NAMALWA (cell line): ENCODE data around the gene OR13C5.
"Not testable (repeated sequence)": the region's sequence is repeated elsewhere in the genome, so short reads cannot be mapped to it uniquely, and the experiment has no call there.

Source experiments
- DNase-seq: peaks from one replicate; pipeline ENCODE4 v3.0.0-alpha.2; 2015; ENCODE audit warnings: low spot score

OR13C5 gene, protein sequence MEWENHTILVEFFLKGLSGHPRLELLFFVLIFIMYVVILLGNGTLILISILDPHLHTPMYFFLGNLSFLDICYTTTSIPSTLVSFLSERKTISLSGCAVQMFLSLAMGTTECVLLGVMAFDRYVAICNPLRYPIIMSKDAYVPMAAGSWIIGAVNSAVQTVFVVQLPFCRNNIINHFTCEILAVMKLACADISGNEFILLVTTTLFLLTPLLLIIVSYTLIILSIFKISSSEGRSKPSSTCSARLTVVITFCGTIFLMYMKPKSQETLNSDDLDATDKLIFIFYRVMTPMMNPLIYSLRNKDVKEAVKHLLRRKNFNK

DNA sequence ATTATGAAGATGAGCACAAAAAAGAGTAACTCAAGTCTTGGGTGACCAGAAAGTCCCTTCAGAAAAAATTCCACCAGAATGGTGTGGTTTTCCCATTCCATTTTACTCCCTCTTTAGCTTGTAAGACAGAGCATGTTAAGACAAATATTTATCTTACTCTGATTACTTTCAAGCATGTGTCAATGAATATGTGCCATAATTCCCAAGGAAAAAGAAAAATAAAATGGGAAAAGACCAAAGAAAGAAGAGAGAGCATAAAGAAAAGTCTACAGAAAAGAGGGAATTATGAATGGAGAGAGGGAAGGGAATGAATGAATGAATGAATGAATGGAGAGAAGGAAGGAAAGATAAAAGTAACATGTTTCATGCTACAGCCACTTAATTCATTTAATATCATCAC is at the start of gene OR13C5:
Gene OR13C5, minus strand, starts transcription at position 101 of the 400 bp plus-strand sequence. Its CDS starts 0 bp downstream, at position 101.
- DNase-seq = not testable (repeated sequence)

GRCh38 chr9:104635456-104635855 is 36.2 kb upstream of the OR13C5 start:
- no peak for DNase-seq

GRCh38 chr9:104633976-104634520 is 34.8 kb upstream of the OR13C5 start:
- DNase-seq = no peak

- DNase-seq = peak; percentile 8
Measured at GRCh38 chr9:104625964-104626363, 26.8 kb upstream of the OR13C5 start.

DNA sequence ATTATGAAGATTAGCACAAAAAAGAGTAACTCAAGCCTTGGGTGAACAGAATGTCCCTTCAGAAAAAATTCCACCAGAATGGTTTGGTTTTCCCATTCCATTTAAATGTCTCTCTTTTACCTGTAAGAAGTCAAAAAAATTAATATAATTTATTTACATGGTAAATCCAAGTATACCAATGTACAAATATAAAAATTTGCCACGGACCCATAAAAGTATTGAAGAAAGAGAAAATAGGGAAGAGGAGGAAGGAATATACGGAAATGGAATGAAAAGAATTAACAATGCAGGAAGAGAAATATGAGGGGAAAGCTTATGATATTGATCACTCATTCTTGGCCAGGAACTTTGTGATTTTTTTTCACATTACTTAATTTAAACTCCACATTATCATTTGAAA is 18.9 kb upstream of the OR13C5 start, which contains the start of gene OR13C9:
Gene OR13C9, minus strand, starts transcription at position 101 of the 400 bp plus-strand sequence. Its CDS starts 0 bp downstream, at position 101.
- no peak for DNase-seq

- DNase-seq = no peak
Measured at GRCh38 chr9:104617418-104617817, 18.2 kb upstream of the OR13C5 start.

DNA sequence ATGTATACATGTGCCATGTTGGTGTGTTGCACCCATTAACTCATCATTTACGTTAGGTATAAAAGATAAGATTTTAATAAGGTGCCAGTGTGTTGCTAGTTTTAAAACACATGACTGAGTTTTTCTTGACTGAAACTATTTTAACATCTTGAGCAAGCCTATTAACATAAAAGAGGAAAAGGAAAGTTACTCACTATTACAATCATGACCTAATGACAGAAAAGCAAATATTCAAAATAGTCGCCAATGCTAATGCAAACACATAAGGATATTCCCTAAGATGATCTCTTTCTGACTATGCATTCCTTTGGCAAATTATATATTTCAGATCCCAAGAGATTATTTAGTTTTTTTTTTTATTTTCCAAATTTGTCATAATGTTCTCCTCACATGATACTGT is 12.0 kb upstream of the OR13C5 start:
- DNase-seq = no peak

DNA sequence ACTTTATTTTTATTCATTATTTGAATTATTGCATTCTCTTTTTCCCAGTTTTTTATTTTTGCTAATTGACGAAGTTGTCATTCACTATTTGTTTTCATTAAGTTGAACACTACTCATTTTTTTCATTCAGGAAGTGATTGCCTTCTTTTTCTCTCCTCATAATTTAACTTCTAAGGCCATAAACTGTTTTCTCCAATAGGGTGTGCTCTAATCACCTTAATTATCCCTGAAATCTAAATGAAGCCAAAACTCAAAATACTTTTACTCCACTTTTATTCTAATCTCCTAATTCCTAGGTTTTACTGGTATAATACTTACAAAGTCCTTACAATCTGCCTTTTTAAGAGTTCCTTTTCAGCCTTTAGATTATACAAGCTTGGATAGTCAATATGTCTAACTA is 9.1 kb upstream of the OR13C5 start:
- DNase-seq = peak; percentile 35

- no peak for DNase-seq
Measured at GRCh38 chr9:104606152-104606551, 6.9 kb upstream of the OR13C5 start.

GRCh38 chr9:104605527-104605926 is 6.3 kb upstream of the OR13C5 start, which contains the start of gene OR13C2:
Gene OR13C2, minus strand, starts transcription at chr9:104605627. Its CDS starts 0 bp downstream, at chr9:104605627.
- DNase-seq = not testable (repeated sequence)

DNA sequence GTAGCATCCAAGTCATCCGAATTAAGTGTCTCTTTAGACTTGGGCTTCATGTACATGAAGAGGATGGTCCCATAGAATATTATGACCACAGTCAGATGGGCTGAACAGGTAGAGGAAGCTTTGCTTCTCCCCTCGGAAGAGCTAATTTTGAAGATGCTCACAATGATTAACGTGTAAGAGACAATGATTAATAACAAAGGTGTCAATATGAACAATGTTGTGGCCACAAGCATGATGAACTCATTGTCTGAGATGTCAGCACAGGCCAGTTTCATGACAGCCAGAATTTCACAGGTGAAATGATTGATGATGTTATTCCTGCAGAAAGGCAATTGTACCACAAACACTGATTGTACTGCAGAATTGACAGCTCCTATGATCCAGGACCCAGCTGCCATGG is 5.6 kb upstream of the OR13C5 start:
- DNase-seq = no peak

DNA sequence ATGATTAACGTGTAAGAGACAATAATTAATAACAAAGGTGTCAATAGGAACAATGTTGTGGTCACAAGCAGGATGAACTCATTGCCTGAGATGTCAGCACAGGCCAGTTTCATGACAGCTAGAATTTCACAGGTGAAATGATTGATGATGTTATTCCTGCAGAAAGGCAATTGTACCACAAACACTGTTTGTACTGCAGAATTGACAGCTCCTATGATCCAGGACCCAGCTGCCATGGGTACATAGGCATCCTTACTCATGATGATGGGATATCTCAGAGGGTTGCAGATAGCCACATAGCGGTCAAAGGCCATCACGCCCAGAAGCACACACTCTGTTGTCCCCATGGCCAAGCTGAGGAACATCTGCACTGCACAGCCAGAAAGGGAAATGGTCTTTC is 464 bp downstream of the OR13C5 start:
- not testable (repeated sequence) for DNase-seq

DNA sequence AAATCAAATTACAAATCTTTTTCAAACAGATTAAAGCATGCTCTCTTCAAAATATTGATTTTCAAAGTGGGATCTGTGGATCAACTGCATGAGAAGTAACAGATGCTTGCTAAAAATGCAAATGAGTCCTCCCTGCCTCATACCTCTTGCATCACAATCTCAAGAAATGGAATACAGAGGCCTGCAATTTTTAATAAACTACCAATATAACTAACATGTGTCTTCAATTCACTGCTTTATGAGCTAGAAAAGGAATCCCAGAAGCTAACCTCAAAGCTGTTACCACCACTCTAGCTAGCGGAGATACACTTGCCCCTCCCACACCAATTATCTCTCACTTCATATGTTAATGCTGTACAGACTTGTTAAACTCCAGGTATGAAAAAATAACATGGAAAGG is 9.6 kb downstream of the OR13C5 start:
- no peak for DNase-seq

GRCh38 chr9:104586496-104587180 is 12.6 kb downstream of the OR13C5 start:
- DNase-seq = no peak

DNA sequence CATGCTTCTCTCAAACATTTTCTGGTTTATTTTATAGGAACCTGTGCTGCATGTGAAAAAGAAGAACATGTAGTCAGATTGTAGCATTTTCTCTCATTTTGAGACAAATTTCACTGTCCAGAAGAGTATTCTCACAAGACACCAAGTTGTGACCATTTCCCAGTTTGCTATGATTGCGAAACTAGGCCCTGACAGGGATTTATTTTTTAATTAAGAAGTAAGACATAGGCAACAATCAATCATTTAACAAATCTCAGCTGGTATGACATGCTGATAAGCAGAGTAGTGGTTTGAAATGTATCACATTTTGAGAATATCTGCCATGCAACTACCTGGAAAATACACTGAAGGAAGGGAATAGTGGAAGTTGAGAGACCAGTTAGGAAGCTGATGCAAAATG is 18.7 kb downstream of the OR13C5 start:
- no peak for DNase-seq

DNA sequence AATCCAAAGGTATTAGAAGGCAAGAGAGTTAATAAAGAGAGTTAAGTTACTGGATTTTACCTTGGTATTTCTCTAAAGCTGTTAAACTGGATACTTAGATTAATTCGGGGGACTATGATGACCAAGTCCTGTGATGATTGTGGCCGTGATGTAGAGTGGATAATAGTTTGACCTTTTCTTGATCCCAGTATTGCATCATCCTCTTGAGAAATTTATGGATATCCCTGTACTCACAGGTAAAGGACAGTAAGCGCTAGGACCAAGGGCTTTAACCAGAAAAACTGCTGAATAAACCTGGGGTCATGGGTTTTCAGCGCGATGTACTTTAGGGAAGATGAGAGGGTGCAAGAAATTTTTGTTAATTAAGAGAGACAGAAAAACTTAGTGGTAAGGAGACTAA is 21.9 kb downstream of the OR13C5 start:
- DNase-seq = no peak

- DNase-seq = no peak
Measured at GRCh38 chr9:104575456-104575855, 23.8 kb downstream of the OR13C5 start.

DNA sequence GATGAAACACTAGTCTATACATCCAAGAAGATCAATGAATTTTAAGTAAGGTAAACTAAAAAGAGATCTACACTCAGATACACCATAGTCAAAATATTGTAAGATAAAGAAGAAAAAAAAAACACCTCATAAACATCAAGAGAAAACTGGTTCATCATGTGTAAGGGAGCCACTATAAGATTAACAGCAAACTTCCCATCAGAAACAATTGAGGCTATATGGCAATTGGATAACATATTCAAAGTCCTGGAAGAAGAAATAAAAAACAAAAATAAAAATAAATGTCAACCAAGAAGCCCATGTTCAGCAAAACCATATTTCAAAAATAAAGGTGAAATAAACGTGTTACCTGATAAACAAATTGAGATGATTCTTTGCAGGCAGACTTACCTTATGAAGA is 26.6 kb downstream of the OR13C5 start:
- no peak for DNase-seq

DNA sequence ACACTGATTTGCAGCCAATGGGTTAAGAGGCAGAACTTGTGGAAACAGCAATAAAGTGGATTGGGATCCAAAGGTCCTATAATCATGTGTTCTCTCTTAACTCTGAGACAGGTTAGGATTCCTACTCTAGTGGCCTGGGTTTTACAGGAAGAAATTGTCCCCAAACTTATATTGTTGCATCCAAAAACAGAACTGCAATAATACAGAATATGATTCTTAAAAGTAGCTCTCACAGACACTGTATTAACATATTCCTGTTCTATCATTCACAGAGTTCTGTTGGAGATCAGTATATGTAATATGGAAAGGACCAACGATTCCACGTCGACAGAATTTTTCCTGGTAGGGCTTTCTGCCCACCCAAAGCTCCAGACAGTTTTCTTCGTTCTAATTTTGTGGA is 30.3 kb downstream of the OR13C5 start, which contains the start of gene OR13C8:
Gene OR13C8, plus strand, starts transcription at position 301 of the 400 bp plus-strand sequence. Its CDS starts 0 bp downstream, at position 301.
- no peak for DNase-seq

DNA sequence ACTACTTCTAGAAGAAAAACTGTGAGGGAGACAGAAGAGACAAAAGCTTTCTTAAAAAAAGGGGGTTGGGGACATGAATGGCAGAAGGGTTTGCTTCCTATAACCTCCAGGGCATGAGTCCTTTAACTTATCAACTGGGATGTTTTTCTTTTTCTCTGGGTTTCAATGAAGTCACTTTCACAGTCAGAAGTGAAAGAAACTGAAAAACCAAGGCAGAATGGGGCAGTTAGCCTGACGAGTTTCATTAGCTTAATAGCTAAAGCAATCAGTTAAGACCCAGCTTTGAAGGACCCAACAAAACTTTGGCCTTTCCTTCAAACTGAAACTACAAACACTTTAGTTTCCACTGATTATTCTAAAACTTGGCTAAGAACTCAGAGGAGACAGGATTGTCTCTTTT is 34.9 kb downstream of the OR13C5 start:
- DNase-seq = no peak

- DNase-seq = peak; percentile 3
Measured at GRCh38 chr9:104556830-104557634, 42.2 kb downstream of the OR13C5 start.

DNA sequence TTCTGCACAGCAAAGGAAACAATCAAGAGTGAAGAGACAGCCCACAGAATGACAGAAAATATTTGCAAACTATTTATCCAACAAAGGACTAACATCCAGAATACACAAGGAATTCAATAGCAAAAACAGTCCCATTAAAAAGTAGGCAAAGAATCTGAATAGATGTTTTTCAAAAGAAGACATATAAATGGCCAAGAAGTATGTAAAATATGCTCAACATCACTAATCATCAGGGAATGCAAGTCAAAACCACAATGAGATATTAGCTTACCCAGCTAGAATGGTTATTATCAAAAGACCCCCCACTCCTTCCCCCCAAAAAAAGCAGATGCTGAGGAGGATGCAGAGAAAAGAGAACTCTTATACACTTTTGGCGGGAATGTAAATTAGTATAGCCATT is 43.7 kb downstream of the OR13C5 start:
- DNase-seq = no peak
